Stimulated activated CD4-positive, alpha-beta T cell treated with anti-CD3 and anti-CD28 coated beads, Interleukin-4, amount 100 ng/mL, for 4 hours (primary cell): ENCODE measurements around the gene NSD1.

Experiments
- DNase-seq, 2 experiments: peaks; one replicate each; pipeline ENCODE4 v3.0.0-alpha.2; 2020

NSD1 gene

DNA sequence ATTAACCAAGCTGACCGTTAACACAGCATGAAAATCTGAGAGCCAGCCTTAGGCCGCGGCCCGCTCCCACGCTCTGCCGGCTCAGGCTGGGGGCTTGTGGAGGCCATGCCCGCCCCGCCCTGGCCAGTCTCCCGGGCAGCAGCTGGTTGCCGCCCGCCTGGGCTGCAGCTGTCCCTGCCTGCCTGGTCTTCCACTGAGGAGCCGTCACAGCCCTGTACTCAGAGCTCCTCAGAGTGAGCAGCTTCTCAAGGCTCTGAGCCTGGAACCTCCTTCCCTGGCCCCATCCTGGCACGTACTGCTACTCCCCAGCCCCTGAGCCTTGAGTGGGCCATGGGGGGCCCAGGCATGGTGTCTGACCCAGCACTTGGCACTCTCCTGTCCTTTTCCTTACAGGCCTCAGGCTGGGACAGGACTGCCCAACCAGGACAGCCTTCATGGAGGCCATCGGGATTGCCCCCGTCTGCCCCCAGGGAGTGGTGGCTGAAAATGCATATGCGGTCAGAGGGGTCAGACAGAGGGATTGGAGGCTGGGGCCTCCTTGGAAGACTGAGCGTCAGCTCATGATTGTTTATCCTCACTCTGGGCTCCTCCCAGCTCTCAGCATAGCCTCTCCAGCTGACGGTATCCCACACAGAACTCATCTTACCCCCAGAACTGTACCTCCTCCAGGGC lies 35.0 kb upstream of the NSD1 start:
- DNase-seq, result no peak

GRCh38 chr5:177099422-177100093 lies 34.0 kb upstream of the NSD1 start:
- no peak for DNase-seq

DNA sequence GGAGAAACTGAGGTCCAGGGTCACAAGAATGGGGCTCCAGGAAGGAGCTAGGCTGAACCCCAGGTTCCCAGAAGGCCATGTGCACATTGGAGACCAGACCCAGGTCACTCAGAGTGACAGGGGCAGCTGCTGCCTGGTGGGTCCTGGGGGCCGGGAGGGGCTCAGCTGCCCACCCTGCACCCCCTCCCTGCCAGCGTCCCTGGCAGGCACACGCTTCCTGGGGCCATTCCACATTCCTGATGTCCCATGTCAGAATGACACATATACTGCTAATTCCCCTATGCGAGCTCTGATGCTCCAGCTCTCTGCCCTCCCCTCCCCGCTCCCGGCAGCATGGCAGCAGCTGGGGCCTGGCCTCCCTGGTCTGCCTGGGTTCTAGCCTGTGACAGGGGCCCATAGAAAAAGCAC lies 32.9 kb upstream of the NSD1 start:
- DNase-seq, result no peak

- DNase-seq, result no peak
Measured at GRCh38 chr5:177103523-177104253, 29.9 kb upstream of the NSD1 start.

DNA sequence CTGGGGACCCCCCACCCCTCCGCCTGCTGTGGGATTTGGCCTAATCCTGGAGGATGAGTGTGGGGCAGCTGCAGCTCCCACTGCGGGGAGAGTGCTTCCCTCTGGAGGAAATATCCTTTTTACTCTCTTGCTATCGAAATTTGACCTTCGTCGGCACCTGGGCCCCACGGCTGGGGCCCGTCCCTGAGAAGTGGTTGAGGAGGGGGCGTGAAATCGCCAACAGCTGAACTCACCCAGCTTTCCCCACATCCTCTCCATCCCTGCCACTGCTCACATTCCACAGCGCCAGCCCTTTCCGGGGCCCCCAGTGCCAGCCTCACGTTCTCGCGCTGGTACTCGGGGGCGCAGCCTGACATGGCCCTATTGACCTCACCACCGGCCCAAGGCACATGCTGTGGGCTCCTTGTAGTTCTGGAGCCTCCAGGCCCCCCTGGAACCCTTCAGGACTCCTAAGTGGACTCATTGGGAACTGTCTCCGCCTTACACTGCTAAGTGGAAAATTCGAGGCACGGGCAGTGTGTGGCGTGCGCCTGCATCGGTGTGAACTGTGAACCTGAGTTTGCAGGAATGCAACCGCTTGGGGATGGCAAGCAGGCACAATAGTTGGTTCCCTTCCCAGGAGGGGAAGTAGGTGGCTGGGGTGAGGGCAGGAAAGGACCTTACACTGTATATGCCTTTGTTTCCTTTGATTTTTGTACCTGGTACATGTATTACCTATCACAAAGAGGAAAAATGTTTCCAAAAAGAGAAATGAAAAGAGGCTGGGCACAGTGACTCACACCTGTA lies 27.7 kb upstream of the NSD1 start:
- no peak for DNase-seq

DNA sequence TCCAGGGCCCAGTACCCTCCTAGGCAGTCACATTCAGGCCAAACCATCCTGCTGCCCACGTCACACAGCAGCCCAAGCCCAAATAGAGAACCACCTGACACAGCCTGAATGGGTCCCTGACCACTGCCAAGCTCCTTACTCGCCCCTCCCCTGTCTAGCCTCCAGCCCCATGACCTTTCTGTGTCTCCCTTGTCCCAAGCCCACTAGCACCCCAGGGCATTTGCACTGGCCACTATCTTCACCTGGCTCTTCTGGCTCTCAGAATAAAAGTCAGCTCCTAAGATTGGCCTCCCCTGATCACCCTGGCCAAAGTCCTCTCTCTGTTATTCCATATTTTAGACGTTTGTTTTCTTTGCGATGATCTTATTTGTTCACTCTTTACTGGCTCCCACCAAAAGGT lies 26.4 kb upstream of the NSD1 start:
- no peak for DNase-seq

GRCh38 chr5:177109810-177110209 lies 23.8 kb upstream of the NSD1 start:
- DNase-seq, result no peak

GRCh38 chr5:177111720-177112394 lies 21.7 kb upstream of the NSD1 start:
- peak; percentile 46 to 59 for DNase-seq

DNA sequence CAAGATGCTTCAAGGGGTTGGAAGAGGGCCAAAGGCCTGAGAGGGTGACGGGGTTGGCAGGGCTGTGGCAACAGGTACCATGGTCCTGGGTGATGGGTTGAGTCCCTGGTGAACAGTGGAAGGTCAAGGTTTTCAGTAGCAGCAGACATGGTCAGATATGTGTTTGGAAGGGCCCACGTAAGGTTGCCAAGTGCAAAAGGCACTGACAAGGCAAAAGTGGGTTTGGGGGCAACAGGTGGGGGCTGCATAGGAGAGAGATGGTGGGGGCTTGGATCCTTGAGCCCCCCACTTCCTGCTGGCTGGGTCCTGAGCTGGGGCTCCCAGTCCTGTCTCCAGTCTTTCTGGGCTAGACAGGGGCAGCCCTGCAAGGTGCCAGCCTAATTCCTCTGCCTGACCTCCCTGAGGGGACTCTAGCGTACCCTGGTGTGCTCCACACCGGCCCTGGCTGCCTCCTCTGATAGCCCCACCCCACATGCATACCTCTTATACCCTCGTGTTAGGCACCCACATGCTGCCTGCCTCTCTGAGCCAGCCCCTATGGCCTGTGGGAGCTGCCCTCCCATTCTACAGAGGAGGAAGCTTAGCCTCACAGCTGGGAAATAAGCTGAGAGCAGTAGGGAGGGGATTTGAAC lies 20.9 kb upstream of the NSD1 start:
- no peak for DNase-seq

GRCh38 chr5:177113566-177114424 lies 19.8 kb upstream of the NSD1 start:
- DNase-seq, result peak; percentile 68 to 76

DNA sequence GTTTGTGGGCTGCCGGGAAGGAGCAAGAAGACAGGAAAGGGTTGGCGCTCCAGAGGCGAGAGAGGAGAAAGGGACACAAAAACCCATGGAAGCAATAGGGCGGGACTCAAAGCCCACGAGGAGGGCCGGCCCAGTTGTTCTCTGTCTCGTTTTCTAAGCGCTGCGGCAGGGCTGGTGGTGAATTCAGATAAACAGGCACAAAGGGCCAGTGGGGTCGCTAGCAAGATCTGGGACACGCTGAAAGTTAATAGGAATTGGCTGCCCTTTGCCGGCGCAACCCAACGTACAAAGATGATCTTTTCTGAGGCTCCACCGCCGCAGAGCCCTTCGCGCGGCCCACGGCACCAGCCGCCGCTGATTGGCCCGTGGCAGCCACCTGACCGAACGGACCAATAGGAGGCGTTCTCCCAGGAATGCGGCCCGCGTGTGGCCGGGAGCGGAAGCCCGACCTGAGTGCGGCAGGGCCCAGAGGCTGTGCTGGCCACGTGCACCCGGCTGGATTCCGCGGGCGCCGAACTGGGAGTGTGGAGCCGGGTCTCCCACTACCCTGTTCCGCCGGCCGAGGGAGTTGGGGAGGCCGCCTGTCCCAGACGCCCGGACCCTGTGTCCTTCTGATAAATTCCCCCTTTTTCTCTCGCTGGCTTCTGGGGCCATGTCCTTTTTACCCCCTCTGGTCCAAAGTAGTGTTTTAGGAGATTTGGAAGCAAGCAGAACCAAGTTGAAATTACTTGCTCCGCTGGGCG lies 16.8 kb upstream of the NSD1 start:
- peak; percentile 80 to 84 for DNase-seq

DNA sequence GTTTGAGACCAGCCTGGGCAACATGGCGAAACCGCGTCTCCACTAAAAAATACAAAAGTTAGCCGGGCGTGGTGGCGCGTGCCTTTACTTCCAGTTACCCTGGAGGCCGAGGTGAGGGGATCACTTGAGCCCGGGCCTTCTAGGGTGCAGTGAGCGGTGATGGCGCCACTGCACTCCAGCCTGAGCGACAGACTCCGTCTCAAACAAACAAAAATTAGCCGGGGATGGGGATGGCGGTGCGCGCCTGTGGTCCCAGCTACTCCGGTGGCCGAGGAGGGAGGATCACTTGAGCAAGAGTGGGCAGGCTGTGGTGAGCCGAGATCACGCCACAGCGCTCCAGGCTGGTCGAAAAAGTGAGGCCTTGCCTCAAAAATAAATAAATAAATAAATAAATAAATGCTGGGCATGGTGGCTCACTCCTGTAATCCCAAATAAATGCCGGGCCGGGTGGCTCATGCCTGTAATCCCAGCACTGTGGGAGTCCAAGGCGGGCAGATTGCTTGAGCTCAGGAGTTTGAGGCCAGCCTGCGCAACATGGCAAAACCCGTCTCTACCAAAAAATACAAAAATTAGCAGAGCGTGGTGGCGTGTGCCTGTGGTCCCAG lies 16.0 kb upstream of the NSD1 start:
- DNase-seq, result no peak

- DNase-seq, result no peak
Measured at GRCh38 chr5:177122566-177122965, 11.0 kb upstream of the NSD1 start.

DNA sequence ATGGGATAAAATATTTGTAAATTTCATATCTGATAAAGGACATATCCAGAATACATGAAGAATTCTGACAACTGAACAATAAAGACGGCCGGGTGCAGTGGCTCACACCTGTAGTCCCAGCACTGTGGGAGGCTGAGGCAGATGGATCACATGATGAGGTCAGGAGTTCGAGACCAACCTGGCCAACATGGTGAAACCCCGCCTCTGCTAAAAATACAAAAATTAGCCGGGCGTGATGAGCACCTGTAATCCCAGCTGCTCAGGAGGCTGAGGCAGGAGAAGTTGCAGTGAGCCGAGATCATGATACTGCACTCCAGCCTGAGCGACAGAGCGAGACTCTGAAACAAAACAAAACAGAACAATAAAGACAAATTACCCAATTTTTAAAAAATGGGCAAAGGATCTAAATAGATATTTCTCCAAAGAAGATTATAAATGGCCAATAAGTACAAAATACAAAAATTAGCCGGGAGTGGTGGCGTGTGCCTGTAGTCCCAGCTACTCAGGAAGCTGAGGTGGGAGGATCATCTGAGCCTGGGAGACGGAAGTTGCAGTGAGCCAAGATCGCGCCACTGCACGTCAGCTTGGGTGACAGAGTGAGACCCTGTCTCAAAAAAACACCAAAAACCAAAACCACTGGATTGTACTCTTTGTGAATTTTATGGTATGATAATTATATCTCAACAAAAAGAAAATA lies 9.6 kb upstream of the NSD1 start:
- no peak for DNase-seq

- no peak for DNase-seq
Measured at GRCh38 chr5:177124486-177124991, 9.0 kb upstream of the NSD1 start.

DNA sequence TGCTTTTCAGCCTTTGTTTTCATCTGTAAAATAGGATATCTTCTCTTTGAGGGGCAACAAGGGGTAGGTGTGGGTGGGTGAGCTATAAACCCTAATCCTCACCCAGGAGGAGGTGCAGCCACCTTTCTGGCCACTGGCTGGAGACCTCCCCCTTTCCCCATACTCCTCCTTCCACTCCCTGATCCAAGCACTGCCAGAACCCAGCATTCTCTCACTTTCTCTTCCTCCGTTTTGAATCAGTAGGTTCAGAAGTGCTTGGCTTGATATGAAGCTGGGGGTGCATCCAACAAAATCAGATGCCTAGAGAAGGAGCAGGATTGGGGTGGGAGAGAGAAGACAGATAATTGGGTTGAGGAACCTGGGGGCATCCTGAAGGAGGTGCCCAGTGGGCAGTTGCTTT lies 6.8 kb upstream of the NSD1 start:
- no peak for DNase-seq

DNA sequence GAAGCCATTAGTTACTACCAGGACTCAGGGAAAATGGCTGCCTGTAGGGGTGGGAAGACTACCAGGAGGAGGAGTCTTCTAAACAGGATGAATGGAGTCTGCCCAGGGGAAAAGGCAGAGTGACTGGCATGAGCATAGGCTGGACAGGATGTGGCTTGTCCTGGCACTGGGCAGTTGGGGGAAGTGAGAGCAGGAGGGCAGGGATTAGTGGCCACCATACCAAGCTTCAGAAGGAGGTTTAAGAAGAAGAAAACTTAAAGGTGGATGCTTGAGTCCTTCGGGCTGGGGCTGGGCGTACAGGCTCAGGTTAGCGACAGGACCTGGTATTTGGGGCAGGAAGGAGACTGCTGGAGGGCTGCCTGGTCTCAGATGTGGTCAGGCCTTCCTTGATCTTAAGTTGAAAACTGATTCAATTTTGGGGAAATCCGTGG lies 5.0 kb upstream of the NSD1 start:
- DNase-seq, result no peak

DNA sequence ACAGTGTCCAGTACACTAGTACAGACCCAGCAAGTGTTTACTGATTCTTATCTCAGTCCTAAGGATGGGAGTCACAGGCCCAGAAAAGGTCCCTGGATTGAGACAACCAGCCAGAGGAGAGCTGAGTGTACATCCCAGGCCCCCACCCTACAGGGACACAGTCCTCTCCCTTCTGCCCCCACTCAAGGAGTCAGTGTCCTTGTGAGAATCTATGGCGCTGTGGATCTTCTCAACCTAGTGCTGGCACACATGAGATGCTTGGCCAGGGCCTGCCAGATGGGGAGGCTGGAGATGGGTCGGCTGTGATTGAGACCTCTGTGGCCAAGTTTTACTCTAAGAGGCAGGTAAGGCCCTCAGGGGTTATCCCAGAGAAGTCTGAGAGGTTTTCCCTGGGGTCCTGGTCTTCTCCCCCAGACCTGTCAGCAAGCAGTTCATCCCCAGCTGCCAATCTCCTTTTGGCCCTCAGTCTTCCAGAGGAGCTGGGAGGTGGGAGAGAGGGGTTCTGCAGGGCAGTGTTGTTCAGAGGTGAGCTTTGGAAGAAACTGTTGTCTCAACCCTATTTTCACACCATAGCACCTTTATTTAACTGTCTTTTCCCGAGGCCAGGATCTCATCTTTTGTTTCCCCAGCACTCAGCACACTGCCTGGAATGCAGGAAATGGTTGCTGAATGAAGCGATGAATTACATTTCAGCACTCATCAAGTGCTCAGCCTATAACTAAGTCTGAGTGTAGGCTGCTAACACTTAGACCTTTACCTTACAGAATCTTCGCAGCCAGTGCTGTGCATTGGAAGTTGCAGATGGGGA lies 3.2 kb upstream of the NSD1 start:
- DNase-seq, result no peak
